ENCODE measurements around the gene GABRR1.

DNA sequence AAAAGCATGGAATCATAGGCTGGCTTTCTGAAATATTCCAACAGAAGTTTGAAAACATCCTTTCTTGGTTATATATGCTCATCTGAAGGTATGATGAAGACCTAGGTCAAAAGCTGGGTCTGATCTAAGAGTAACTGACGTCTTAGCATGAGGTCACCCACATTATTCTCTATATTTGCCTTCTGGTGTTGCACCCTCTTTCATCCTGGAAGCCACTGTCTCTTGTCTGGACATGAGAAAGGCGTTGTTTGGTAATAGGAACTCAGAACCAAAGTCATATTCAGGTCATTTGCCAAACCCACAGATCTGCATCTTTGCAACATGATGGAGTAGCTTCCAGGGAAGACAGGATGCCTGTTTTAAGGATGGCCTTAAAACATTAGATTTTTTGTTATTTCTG is 17.6 kb downstream of the GABRR1 start:
- TF ChIP-seq ARNTL (CRISPR knock-in tag; IDR thresholded peaks at IDR 0.05; ENCODE audit: borderline replicate concordance, low read depth) (no peak), ESRRG (CRISPR knock-in tag; IDR thresholded peaks at IDR 0.05) (no peak), RARB (CRISPR knock-in tag; IDR thresholded peaks at IDR 0.05) (no peak), PPARA (CRISPR knock-in tag; IDR thresholded peaks at IDR 0.05; ENCODE audit: borderline replicate concordance) (no peak), BACH2 (CRISPR knock-in tag; IDR thresholded peaks at IDR 0.05; ENCODE audit: borderline replicate concordance) (no peak), ZFP3 (CRISPR knock-in tag; IDR thresholded peaks at IDR 0.05) (no peak), ZNF565 (CRISPR knock-in tag; conservative IDR thresholded peaks at IDR 0.05; ENCODE audit: low read depth) (no peak), SNAI2 (CRISPR knock-in tag; IDR thresholded peaks at IDR 0.05) (no peak)
- TF ChIP-seq, protein P1, sequence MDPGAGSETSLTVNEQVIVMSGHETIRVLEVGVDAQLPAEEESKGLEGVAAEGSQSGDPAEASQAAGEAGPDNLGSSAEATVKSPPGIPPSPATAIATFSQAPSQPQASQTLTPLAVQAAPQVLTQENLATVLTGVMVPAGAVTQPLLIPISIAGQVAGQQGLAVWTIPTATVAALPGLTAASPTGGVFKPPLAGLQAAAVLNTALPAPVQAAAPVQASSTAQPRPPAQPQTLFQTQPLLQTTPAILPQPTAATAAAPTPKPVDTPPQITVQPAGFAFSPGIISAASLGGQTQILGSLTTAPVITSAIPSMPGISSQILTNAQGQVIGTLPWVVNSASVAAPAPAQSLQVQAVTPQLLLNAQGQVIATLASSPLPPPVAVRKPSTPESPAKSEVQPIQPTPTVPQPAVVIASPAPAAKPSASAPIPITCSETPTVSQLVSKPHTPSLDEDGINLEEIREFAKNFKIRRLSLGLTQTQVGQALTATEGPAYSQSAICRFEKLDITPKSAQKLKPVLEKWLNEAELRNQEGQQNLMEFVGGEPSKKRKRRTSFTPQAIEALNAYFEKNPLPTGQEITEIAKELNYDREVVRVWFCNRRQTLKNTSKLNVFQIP (CRISPR knock-in tag; IDR thresholded peaks at IDR 0.05; ENCODE audit: borderline replicate concordance, low read depth): no peak
- TF ChIP-seq, protein P2, sequence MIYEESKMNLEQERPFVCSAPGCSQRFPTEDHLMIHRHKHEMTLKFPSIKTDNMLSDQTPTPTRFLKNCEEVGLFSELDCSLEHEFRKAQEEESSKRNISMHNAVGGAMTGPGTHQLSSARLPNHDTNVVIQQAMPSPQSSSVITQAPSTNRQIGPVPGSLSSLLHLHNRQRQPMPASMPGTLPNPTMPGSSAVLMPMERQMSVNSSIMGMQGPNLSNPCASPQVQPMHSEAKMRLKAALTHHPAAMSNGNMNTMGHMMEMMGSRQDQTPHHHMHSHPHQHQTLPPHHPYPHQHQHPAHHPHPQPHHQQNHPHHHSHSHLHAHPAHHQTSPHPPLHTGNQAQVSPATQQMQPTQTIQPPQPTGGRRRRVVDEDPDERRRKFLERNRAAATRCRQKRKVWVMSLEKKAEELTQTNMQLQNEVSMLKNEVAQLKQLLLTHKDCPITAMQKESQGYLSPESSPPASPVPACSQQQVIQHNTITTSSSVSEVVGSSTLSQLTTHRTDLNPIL (CRISPR knock-in tag; IDR thresholded peaks at IDR 0.05; ENCODE audit: low read depth): no peak
- TF ChIP-seq, protein P3, sequence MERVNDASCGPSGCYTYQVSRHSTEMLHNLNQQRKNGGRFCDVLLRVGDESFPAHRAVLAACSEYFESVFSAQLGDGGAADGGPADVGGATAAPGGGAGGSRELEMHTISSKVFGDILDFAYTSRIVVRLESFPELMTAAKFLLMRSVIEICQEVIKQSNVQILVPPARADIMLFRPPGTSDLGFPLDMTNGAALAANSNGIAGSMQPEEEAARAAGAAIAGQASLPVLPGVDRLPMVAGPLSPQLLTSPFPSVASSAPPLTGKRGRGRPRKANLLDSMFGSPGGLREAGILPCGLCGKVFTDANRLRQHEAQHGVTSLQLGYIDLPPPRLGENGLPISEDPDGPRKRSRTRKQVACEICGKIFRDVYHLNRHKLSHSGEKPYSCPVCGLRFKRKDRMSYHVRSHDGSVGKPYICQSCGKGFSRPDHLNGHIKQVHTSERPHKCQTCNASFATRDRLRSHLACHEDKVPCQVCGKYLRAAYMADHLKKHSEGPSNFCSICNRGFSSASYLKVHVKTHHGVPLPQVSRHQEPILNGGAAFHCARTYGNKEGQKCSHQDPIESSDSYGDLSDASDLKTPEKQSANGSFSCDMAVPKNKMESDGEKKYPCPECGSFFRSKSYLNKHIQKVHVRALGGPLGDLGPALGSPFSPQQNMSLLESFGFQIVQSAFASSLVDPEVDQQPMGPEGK (CRISPR knock-in tag; IDR thresholded peaks at IDR 0.05; ENCODE audit: borderline replicate concordance): no peak
